ENCODE measurements around the gene ACBD6. TPM values are rescaled to one million over a fixed set of nuclear protein-coding genes. Genes with fewer than 3 reads are reported as not detected.
"Not testable (repeated sequence)": the region's sequence is repeated elsewhere in the genome, so short reads cannot be mapped to it uniquely, and the experiment has no call there.

ACBD6 gene
- total RNA-seq, 1 donor from 2014 or later = 66.1 TPM

DNA sequence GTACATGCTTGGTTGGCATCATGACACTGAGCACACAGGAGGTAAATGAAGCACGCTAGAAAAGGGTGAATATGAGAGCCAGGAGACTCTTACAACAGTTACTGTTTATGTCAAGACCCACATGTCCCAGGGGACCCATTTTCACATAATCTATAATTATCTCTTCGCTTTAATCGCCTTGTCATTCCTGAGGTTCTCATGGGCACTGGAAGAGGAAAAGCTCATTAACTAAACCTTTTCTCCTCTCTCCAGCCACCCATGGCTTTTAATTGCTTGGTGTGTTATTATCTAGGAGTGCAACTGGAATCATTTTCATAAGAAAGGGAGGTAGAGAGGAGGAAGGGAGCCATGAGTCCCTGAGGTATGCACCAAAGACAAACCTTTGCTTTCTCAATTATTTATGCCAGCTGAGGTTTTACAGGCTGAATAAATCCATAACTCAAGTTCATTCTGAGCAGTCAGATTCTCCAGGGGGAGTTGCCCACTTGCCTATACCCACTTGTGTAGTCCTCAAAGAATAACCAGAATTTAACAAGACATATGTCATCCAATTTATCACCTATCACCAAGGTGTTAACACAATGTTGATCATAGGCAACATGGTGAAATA is 77.4 kb downstream of the ACBD6 start:
- no peak overlapping the region for H3K4me3 ChIP-seq (ENCODE audit: low read depth, low read length)
- TF ChIP-seq, protein P1, sequence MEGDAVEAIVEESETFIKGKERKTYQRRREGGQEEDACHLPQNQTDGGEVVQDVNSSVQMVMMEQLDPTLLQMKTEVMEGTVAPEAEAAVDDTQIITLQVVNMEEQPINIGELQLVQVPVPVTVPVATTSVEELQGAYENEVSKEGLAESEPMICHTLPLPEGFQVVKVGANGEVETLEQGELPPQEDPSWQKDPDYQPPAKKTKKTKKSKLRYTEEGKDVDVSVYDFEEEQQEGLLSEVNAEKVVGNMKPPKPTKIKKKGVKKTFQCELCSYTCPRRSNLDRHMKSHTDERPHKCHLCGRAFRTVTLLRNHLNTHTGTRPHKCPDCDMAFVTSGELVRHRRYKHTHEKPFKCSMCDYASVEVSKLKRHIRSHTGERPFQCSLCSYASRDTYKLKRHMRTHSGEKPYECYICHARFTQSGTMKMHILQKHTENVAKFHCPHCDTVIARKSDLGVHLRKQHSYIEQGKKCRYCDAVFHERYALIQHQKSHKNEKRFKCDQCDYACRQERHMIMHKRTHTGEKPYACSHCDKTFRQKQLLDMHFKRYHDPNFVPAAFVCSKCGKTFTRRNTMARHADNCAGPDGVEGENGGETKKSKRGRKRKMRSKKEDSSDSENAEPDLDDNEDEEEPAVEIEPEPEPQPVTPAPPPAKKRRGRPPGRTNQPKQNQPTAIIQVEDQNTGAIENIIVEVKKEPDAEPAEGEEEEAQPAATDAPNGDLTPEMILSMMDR (conservative IDR thresholded peaks at IDR 0.05; ENCODE audit: low read depth, low read length) = no peak
- DNase-seq (ENCODE audit: low read depth) = no peak

DNA sequence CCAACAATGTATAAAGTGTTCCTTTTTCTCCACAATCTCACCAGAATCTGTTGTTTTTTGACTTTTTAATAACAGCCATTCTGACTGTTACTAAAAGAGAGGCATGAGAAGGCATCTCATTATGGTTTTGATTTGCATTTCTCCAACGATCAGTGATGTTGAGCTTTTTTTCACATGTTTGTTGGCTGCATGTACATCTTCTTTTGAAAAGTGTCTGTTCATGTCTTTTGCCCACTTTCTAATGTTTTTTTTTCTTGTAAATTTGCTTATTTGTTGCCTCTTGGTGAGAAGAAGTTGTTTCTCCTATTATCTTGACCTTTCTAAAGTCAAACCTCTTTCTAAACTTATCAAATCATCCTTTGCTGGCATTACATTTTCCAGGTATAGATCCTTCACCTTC is 80.8 kb downstream of the ACBD6 start:
- no peak overlapping the region for H3K4me3 ChIP-seq (ENCODE audit: low read depth, low read length)
- no peak for DNase-seq (ENCODE audit: low read depth)
- TF ChIP-seq, protein P1 (conservative IDR thresholded peaks at IDR 0.05; ENCODE audit: low read depth, low read length) = no peak

DNA sequence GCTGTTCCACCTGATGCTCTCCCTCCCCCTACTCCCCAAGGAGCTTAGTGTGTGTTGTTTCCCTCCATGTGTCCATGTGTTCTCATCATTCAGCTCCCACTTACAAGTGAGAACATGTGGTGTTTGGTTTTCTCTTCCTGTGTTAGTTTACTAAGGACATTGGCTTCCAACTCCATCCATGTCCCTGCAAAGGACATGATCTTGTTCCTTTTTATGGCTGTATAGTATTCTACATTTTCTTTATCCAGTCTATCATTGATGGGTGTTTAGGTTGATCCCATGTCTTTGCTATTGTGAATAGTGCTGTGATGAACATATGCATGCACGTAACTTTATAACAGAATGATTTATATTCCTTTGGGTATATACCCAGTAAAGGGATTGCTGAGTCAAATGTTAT is 81.2 kb downstream of the ACBD6 start:
- H3K4me3 ChIP-seq (ENCODE audit: low read depth, low read length); DNase-seq (ENCODE audit: low read depth): not testable (repeated sequence)

DNA sequence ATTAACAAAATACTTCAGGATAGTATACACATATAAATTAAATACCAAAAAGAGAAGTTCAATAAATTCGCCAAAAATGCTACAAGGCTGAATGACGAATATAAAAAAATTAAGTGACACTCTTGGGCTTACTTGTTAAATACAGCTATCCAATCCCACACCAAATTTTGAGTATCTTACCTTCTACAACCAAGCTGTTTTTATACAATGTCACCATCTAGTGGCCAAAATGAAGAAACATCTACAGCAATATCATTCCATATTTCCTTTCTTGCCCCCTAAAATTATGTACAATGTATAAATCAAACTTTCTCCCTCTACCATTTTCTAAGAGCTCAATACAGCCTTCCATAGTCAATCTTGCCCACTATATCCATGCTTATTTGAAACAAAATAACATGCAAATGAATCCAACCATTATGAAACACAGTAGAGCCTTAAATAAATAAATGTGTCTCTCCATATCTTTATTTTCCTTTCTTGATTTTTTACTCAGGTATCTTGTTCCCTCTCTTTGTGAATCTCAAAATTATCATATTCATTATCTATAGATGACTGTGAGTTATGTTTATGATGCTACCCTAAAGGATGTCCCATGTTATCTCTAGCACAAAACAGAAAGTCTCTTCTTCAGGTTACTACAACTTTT is 86.3 kb downstream of the ACBD6 start:
- no peak overlapping the region for H3K4me3 ChIP-seq (ENCODE audit: low read depth, low read length)
- DNase-seq (ENCODE audit: low read depth) = no peak
- TF ChIP-seq, protein P1 (conservative IDR thresholded peaks at IDR 0.05; ENCODE audit: low read depth, low read length) = peak; percentile 69

DNA sequence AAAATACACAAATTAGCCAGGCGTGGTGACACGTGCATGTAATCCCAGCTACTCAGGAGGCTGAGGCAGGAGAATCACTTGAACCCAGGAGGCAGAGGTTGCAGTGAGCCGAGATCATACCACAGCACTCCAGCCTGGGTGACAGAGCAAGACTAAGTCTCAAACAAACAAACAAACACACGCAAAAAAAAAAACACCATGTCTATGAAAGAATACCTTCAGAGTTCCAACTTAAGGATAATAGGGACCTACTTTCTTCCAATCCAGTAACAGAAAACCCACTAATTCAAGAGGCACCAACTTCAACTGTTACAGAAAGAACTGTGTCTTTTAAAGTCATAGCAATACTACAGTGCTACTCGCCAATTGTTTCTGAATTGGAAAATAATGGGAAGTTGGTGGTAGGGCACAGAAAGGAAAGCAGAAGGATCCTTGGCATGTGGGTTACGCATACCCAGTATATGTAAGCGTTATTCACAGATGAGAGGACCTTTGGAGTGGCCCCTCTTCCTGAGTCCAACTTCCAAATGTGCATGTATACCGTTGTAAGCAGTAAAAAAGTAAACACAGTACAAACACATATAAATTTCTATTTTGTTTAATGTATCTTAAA is 87.0 kb downstream of the ACBD6 start:
- no peak overlapping the region for H3K4me3 ChIP-seq (ENCODE audit: low read depth, low read length)
- TF ChIP-seq, protein P1 (conservative IDR thresholded peaks at IDR 0.05; ENCODE audit: low read depth, low read length) = no peak
- DNase-seq (ENCODE audit: low read depth) = no peak

DNA sequence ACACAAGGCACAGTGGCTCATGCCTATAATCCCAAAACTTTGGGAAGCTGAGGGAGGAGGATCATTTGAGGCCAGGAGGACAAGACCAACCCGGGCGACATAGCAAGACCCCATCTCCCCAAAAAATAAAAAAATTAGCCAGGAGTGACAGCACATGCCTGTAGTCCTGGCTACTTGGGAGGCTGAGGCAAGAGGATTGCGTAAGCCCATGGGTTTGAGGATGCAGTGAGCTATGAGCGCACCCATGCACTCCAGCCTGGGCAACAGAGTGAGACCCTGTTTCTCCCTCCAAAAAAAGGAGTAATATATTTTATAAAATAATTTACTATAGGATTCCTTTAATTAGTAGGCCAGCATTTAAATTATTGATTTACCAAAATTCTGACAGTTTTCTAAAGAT is 89.8 kb downstream of the ACBD6 start:
- no peak overlapping the region for H3K4me3 ChIP-seq (ENCODE audit: low read depth, low read length)
- DNase-seq (ENCODE audit: low read depth) = no peak
- TF ChIP-seq, protein P1 (conservative IDR thresholded peaks at IDR 0.05; ENCODE audit: low read depth, low read length) = no peak

DNA sequence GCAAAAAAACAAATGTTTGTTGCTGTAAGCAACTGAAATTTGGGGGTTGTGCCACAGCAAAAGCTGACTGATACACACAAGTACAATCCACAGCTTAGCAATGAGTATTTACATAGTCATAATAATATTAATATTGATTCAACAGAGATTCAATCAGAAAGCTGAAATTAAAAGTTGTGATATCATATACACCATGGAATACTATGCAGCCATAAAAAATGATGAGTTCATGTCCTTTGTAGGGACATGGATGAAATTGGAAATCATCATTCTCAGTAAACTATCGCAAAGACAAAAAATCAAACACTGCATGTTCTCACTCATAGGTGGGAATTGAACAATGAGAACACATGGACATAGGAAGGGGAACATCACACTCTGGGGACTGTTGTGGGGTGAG is 94.2 kb downstream of the ACBD6 start:
- H3K4me3 ChIP-seq (ENCODE audit: low read depth, low read length); DNase-seq (ENCODE audit: low read depth): not testable (repeated sequence)

DNA sequence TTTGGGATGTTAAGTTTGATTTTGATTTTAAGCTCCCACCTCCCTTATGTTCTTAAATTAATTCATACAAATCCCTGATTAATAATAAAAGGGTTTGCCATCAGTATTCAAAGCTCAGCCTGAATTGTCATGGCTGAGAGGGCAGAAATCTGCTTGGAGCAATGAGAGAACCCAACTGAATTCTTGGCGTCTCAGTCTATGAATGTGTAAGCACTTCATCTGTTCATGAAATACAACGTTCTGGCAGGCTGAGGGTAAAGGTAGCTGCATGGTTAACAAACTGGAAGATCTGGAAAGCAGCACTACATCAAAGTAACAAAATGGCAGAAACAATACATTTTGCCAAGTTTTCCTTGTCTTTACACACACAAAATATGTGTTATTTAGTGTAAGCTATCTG is 95.3 kb downstream of the ACBD6 start:
- DNase-seq (ENCODE audit: low read depth) = no peak
- H3K4me3 ChIP-seq (ENCODE audit: low read depth, low read length) = no peak overlapping the region
- TF ChIP-seq, protein P1 (conservative IDR thresholded peaks at IDR 0.05; ENCODE audit: low read depth, low read length) = no peak

Measured in epithelial cell of proximal tubule (primary cell).